SU-DHL-6 (cell line): ENCODE measurements around the gene KCNMB2.

Source experiments
- H2AFZ ChIP-seq: fragments of 200-600 bp; sonication (generic); 2 replicates; pipeline ENCODE4 v1.6.1; 2014; ENCODE audit warnings: low read depth, mild to moderate bottlenecking, moderate library complexity, mixed read lengths, antibody characterized with exemption, low read length; ENCODE audit not compliant: severe bottlenecking
- H3F3A ChIP-seq: fragments of 200-600 bp; shearing (Covaris generic); 2 replicates; pipeline ENCODE4 v1.6.0; 2016; ENCODE audit warnings: antibody characterized with exemption, mild to moderate bottlenecking; ENCODE audit not compliant: insufficient read depth
- H3K27ac ChIP-seq: fragments of 200-600 bp; sonication (generic); 2 replicates; pipeline ENCODE4 v1.5.1; 2016; ENCODE audit warnings: low read depth, mild to moderate bottlenecking, low read length, moderate library complexity, mixed read lengths
- H3K27me3 ChIP-seq: fragments of 200-600 bp; sonication (generic), shearing (Covaris generic); 2 replicates; pipeline ENCODE4 v1.6.0; 2014; ENCODE audit warnings: mild to moderate bottlenecking, low read length
- H3K36me3 ChIP-seq: fragments of 200-600 bp; sonication (generic); 2 replicates; pipeline ENCODE4 v1.6.1; 2014; ENCODE audit warnings: mild to moderate bottlenecking, low read length, mixed read lengths
- H3K4me2 ChIP-seq: fragments of 300-600, 200-600 bp; shearing (Covaris generic), sonication (generic); 2 replicates; pipeline ENCODE4 v1.6.0; 2014; ENCODE audit warnings: low read length, low read depth, mild to moderate bottlenecking; ENCODE audit not compliant: poor library complexity, severe bottlenecking
- H3K4me3 ChIP-seq: fragments of 200-600 bp; sonication (generic); 2 replicates; pipeline ENCODE4 v1.5.1; 2014; ENCODE audit warnings: antibody characterized with exemption, low read length, mild to moderate bottlenecking, mixed read lengths; ENCODE audit not compliant: insufficient read depth, poor library complexity, severe bottlenecking
- H3K79me2 ChIP-seq: fragments of 200-600 bp; sonication (generic); 2 replicates; pipeline ENCODE4 v1.6.1; 2014; ENCODE audit warnings: mild to moderate bottlenecking, low read length, moderate library complexity; ENCODE audit not compliant: insufficient read depth
- H3K9ac ChIP-seq: fragments of 200-600 bp; sonication (generic); 2 replicates; pipeline ENCODE4 v1.7.0; 2014; ENCODE audit warnings: mild to moderate bottlenecking, low read length
- H3K9me2 ChIP-seq: fragments of 200-600 bp; sonication (generic); replicated peaks from 2 replicates; pipeline ENCODE4 v1.6.1; 2014; ENCODE audit warnings: low read length; ENCODE audit not compliant: insufficient read depth
- H3K9me3 ChIP-seq: fragments of 200-600 bp; sonication (generic); 2 replicates; pipeline ENCODE4 v1.6.1; 2014; ENCODE audit warnings: low read length, mixed read lengths; ENCODE audit not compliant: insufficient read depth
- H4K20me1 ChIP-seq: fragments of 200-600 bp; sonication (generic); 2 replicates; pipeline ENCODE4 v1.6.1; 2014; ENCODE audit warnings: low read depth, mild to moderate bottlenecking, antibody characterized with exemption, low read length, moderate library complexity, mixed read lengths
- EZH2phosphoT487 ChIP-seq: fragments of 200-600 bp; sonication (generic), shearing (Covaris generic); conservative IDR thresholded peaks from 2 replicates; pipeline ENCODE4 v1.6.1; 2018; ENCODE audit warnings: mild to moderate bottlenecking, antibody characterized with exemption, low read length, moderate library complexity, mixed read lengths
- TF ChIP-seq, protein P1 (sequence below): fragments of 200-600 bp; sonication (generic); IDR thresholded peaks from one replicate; pipeline ENCODE4 v1.5.1; 2017; ENCODE audit warnings: antibody characterized with exemption, mild to moderate bottlenecking, low read length, moderate library complexity; ENCODE audit not compliant: insufficient read depth, poor library complexity, severe bottlenecking

Gene KCNMB2

GRCh38 chr3:178835033-178835432 lies 298.8 kb downstream of the KCNMB2 start:
- Histone ChIP-seq H3K27me3 (no peaks in the 10 kb centered on the region), H3K4me2 (no peak overlapping the region), H3K9me2 (no peaks in the 10 kb centered on the region), H3F3A (no peaks in the 10 kb centered on the region), H3K4me3 (no peak overlapping the region), H3K9ac (no peak overlapping the region), H2AFZ (no peak overlapping the region), H3K36me3 (peaks cover 7% of the 10 kb centered on the region; the same call in 1 of the 2 replicates), H3K9me3 (0 out of 2 replicates have a peak, but pooled peaks cover 4% of the 10 kb centered on the region), H3K79me2 (no peaks in the 10 kb centered on the region), H4K20me1 (no peaks in the 10 kb centered on the region), H3K27ac (no peak overlapping the region)
- TF ChIP-seq, protein P1, sequence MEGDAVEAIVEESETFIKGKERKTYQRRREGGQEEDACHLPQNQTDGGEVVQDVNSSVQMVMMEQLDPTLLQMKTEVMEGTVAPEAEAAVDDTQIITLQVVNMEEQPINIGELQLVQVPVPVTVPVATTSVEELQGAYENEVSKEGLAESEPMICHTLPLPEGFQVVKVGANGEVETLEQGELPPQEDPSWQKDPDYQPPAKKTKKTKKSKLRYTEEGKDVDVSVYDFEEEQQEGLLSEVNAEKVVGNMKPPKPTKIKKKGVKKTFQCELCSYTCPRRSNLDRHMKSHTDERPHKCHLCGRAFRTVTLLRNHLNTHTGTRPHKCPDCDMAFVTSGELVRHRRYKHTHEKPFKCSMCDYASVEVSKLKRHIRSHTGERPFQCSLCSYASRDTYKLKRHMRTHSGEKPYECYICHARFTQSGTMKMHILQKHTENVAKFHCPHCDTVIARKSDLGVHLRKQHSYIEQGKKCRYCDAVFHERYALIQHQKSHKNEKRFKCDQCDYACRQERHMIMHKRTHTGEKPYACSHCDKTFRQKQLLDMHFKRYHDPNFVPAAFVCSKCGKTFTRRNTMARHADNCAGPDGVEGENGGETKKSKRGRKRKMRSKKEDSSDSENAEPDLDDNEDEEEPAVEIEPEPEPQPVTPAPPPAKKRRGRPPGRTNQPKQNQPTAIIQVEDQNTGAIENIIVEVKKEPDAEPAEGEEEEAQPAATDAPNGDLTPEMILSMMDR, result no peak
- TF ChIP-seq EZH2phosphoT487, result no peak

- Histone ChIP-seq H3K9me3 (0 out of 2 replicates have a peak, but pooled peaks cover 11% of the 10 kb centered on the region), H3F3A (no peaks in the 10 kb centered on the region), H3K27me3 (no peaks in the 10 kb centered on the region), H3K27ac (no peak overlapping the region), H3K9ac (no peak overlapping the region), H4K20me1 (no peaks in the 10 kb centered on the region), H3K36me3 (0 out of 2 replicates have a peak, but pooled peaks cover 7% of the 10 kb centered on the region), H3K4me3 (no peak overlapping the region), H3K4me2 (no peak overlapping the region), H2AFZ (no peak overlapping the region), H3K9me2 (no peaks in the 10 kb centered on the region), H3K79me2 (no peaks in the 10 kb centered on the region)
- no peak for TF ChIP-seq EZH2phosphoT487
- TF ChIP-seq, protein P1, result no peak
Observed at GRCh38 chr3:178837512-178837911, 301.3 kb downstream of the KCNMB2 start.

- Histone ChIP-seq H3K9me2 (no peaks in the 10 kb centered on the region), H3K9ac (no peak overlapping the region), H2AFZ (no peak overlapping the region), H3K27me3 (no peaks in the 10 kb centered on the region), H3K4me2 (no peak overlapping the region), H4K20me1 (no peaks in the 10 kb centered on the region), H3K79me2 (no peaks in the 10 kb centered on the region), H3F3A (no peaks in the 10 kb centered on the region), H3K27ac (no peak overlapping the region), H3K4me3 (no peak overlapping the region), H3K36me3 (peaks cover 7% of the 10 kb centered on the region; the same call in 1 of the 2 replicates), H3K9me3 (0 out of 2 replicates have a peak, but pooled peaks cover 11% of the 10 kb centered on the region)
- TF ChIP-seq EZH2phosphoT487, result no peak
- TF ChIP-seq, protein P1, result no peak
Observed at GRCh38 chr3:178840586-178840985, 304.4 kb downstream of the KCNMB2 start.
